Bone marrow (tissue), 2 donors: ENCODE measurements around the gene SLC25A21.

ENCODE experiments used
- DNase-seq, 2 donors: peaks; one replicate each; lab custom pipeline; 2025; lab: John Stamatoyannopoulos, UW

SLC25A21 gene

GRCh38 chr14:36649872-36650650 lies 522.3 kb downstream of the SLC25A21 start:
- no peak for DNase-seq

- no peak for DNase-seq
These were observed 524.3 kb downstream of the SLC25A21 start for GRCh38 chr14:36647824-36648753.

GRCh38 chr14:36647417-36647823 lies 525.0 kb downstream of the SLC25A21 start:
- no peak for DNase-seq

GRCh38 chr14:36646664-36647416 lies 525.6 kb downstream of the SLC25A21 start:
- DNase-seq, result no peak

GRCh38 chr14:36633580-36633979 lies 538.8 kb downstream of the SLC25A21 start:
- no peak for DNase-seq
